Esophagus muscularis mucosa (tissue), 4 donors: ENCODE results near the gene OR2V1.

Experiments
- EP300 ChIP-seq: sonication (generic); formaldehyde crosslinking; IDR thresholded peaks from one replicate; pipeline ENCODE4 v1.6.1; 2017; ENCODE audit warnings: antibody characterized with exemption
- POLR2A ChIP-seq: fragments of 450-650 bp; IDR thresholded peaks from one replicate; pipeline ENCODE4 v1.6.1; 2017; ENCODE audit warnings: antibody characterized with exemption, moderate library complexity, mild to moderate bottlenecking, low read depth
- POLR2AphosphoS5 ChIP-seq, 2 donors: sonication (generic); formaldehyde crosslinking; IDR thresholded peaks; one replicate each; pipeline ENCODE4 v1.6.1; 2017; ENCODE audit warnings: antibody characterized with exemption in 2 of 2
- TF ChIP-seq, protein P1 (sequence below), 3 experiments: fragments of 200-600 bp in 2 of 3; fragments of 450-650 bp in 1 of 3; sonication (generic) in 2 of 3; IDR thresholded peaks; one replicate each; pipeline ENCODE4 v1.5.1; 2017 to 2019; ENCODE audit warnings: antibody characterized with exemption in 3 of 3, mild to moderate bottlenecking in 2 of 3, moderate library complexity in 1 of 3

DNA sequence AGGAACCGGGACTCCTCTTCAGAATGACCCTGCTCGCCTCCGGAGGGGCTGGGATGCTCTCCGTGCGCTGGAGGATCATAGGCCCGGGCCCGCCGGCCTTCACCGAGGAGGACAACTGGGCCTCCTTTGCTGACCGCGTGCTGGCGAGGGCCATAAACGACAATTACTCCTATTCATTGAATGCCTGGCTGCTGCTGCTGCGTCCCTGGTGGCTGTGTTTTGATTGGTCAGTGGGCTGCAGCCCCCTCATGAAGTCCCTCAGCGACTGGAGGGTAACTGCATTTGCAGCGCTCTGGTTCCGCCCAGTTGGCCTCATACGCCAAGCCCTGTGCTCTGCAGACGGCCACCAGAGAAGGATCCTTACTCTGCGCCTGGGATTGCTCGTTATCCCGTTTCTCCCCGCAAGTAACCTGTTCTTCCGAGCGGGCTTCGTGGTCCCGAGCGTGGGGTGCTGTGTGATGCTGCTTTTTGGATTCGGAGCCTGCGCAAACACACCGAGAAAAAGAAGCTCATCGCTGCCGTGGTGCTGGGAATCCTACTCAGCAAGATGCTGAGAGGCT lies 16.6 kb downstream of the OR2V1 start:
- TF ChIP-seq, protein P1, sequence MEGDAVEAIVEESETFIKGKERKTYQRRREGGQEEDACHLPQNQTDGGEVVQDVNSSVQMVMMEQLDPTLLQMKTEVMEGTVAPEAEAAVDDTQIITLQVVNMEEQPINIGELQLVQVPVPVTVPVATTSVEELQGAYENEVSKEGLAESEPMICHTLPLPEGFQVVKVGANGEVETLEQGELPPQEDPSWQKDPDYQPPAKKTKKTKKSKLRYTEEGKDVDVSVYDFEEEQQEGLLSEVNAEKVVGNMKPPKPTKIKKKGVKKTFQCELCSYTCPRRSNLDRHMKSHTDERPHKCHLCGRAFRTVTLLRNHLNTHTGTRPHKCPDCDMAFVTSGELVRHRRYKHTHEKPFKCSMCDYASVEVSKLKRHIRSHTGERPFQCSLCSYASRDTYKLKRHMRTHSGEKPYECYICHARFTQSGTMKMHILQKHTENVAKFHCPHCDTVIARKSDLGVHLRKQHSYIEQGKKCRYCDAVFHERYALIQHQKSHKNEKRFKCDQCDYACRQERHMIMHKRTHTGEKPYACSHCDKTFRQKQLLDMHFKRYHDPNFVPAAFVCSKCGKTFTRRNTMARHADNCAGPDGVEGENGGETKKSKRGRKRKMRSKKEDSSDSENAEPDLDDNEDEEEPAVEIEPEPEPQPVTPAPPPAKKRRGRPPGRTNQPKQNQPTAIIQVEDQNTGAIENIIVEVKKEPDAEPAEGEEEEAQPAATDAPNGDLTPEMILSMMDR (IDR thresholded peaks at IDR 0.05): no peak
- TF ChIP-seq POLR2A (no peak), POLR2AphosphoS5 (IDR thresholded peaks at IDR 0.05) (no peak), EP300 (no peak)
